Activated T-cell treated with anti-CD3 and anti-CD28 coated beads, Interleukin-2, amount 50 U/mL, for 48 hours (primary cell): Measurements from ENCODE around the gene CDH13.

Experiments used
- DNase-seq, 2 experiments: peaks; one replicate each; pipeline ENCODE4 v3.0.0-alpha.2; 2020

Gene CDH13

DNA sequence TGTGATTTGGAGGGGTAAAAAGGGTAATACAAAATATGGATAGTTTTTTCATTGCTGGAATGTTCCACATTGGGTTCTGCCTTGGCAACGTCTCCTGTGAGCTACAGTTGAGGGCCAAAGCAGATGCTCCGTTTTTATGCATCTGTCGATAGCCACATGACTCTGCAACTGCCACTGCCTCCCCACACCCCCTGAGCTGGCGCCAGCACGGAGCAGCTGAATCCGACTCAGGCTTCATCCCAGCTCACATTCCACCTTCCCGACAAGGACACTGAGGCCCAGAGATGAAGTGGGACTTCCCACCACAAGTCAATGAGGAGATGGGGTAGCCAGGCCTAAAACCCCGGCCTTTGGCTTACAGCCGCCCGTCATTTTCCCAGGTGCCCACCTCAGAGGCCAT lies 334.1 kb downstream of the CDH13 start:
- DNase-seq: no peak

DNA sequence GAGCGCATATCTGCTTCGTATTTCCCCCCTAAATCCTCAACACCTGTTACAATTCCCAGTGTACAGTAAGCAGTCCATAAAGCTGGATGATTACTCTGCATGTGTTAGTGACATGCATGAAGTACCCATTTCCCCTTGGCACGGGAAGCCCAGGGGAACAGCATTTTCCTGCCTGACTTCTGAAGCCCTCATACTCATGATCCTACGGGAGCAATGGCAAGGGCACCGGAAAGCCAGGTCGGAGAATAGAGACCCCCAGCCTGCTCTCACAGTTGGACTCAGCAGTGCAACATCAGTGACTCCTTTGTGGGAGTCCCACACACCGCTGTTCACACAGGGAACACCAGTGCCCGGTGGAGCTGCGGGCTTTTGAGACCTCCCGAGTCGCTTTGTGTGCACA lies 336.9 kb downstream of the CDH13 start:
- no peak for DNase-seq

DNA sequence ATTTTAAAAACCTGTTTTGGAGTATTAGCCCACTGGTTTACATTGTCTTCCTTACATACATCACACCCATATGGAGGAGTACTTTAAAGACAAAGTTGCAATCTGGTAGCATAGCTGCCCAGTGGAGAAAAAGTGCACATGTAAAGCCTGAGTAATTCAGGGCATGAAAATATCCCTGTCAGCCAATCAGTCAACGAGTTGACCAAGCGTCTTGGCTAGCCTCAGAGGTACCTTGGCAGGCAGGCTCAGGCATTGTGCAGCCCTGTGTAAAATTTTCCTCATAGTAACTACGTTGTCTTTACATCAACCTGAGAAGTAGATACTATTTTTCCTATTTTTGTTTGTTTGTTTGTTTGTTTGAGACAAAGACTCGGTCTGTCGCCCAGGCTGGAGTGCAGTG lies 339.0 kb downstream of the CDH13 start:
- DNase-seq: no peak

DNA sequence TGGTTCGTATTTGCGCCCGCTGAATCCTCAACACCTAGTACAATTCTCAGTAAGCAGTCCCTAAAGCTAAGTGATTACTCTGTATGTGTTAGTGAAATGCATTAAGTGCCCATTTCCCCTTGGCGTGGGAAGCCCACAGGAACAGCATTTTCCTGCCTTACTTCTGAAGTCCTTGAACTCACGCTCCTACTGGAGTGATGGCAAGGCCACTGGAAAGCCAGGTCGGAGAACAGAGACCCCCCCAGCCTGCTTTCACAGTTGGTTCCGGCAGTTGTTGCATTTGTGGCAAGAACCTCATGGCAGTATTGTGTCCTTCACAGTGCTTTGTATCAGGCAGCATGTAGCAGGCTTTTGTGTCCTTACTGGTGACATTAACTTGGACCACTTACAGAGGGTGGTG lies 340.7 kb downstream of the CDH13 start:
- DNase-seq: no peak

DNA sequence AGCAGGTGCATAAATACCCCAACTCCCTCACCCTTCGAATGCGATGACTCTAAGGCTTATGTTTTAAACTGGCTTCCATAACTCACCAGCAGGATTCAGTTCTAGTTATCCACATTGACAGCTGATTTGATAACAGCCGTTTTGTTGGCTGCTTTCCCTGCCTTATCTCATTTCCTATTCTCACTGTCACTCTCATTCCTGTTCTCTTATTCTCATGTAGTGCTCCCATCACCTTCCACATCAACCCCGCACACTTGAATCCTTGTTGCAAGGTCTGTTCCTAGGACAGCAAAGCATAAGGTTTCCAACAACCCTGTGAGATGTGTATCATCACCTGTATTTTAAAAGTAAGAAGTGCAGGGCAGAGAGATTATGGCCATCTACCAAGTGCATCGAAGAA lies 344.4 kb downstream of the CDH13 start:
- DNase-seq: no peak

DNA sequence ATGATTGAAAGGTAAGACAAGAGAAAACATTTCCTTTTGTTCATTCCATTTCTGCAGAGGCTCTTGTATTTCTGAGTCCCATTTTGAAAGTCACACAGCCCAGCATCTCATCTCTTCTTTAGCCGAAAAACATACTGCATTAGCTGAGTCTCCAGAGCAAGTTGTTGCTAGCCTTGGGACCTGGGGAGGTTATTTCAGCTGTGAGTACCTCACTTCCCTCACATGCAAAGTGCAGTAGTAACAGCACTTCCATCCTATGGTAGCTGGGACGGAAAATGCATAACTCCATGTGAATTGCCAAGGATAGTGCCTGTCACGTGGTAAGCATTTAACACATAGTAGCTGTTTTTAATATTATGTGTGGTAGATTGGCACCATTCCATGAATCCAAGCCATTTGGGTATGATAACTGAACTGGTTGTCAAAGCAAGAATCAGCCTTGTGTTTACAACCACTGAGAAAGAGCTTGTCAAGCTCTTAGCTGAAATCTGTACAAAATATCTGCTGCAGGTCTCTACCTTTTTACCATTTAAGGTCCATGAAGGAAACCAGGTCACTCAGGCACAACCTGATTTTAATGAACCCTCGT lies 345.7 kb downstream of the CDH13 start:
- no peak for DNase-seq

DNA sequence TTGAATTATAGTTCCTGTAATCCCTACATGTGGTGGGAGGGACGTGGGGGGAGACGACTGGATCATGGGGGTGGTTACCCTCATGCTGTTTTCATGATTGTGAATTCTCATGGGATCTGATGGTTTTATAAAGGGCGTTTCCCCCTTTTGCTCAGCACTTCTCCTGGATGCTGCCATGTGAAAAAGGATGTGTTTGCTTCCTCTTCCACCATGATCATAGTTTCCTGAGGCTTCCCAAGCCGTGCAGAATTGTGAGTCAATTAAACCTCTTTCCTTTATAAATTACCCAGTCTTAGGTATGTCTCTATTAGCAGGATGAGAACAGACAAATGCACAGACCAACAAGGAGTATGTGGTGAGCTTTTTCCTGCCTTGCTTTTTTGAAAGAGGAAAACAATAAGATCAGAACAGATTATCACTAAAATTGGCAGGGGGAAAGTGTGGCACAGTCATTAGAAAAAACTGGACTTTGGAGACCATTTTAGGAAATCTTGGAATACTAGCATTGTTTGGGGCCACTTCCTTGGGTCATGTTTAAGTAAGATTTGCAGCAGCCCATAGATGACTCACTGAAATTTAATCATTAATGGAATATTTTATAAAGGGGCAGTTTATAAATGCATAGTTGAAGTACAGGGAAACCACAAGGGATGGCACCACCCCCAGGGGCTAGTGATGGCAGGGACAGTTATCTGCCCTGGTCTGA lies 352.8 kb downstream of the CDH13 start:
- no peak for DNase-seq

DNA sequence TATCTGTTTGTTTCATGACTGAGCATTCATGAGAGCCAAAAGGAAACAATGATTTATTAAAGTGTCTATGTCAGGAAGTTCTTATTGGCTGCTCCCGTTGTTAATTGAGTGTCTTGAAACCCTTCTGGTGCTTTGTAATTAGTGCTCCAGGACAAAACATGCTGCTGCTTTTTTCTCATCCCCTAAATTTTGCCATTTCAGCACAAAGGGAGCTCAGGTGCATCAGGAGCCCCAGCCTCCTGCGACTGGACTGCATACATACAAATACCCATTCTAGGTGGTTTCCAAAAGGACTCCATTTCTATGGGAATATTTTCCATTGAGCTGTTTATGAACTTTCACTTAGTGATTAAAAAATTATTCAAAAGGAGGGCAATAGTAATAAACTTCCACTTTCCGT lies 354.0 kb downstream of the CDH13 start:
- DNase-seq: no peak

DNA sequence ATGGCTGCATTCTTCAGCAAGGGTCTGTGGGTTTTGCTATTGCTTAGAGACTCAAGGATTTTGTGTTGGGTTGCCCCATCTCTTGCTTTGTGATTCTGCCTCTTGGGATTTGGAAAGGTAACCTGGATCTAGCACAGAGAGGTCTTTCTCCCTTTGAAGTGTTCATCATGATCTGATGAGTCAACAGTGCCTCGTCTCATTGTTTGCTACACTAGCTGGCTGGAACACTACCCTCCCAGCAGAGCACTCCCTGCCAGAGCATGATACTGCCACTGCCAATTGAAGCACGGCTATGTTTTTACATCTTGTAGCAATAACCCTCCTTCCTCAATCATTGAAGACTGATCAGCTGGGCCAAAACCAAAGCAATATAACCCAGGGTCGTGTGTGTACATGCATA lies 361.0 kb downstream of the CDH13 start:
- no peak for DNase-seq

DNA sequence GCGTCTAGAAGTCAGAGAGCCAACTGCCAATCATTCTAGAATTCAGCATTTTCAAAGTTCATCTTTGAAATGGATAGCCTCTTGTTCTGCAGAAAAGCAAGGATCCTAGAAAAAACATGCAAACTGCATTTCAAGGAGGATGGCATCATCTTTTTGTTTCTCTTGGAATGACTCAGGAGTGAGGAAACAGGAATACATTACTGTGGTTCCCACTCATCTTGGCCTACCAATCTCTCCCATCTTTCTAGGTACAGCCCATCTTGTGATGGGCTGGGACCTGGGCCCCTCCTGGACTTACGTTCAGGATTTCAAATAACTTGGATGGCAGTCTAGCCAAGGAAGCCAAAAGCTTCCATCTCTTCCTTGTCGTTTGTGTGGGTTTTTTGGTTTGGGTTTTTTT lies 363.4 kb downstream of the CDH13 start:
- no peak for DNase-seq

DNA sequence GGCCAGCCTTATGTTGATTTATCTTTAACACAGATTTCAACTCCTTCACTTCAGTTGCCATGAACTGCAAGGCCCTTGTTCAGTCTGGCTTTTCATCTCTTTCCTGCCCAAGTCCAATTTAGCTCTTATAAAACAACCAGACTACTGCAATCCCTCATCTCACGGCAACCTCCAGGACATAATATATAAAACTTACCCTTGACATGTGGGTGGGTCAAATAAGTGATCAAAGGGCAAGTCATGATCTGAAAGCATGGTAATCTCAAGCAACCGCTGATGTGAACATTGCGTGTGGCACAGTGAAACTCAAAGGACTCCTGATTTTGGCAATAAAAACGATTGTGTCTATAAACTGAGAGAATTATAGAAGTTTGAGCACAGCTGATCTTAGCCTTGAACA lies 364.6 kb downstream of the CDH13 start:
- no peak for DNase-seq

DNA sequence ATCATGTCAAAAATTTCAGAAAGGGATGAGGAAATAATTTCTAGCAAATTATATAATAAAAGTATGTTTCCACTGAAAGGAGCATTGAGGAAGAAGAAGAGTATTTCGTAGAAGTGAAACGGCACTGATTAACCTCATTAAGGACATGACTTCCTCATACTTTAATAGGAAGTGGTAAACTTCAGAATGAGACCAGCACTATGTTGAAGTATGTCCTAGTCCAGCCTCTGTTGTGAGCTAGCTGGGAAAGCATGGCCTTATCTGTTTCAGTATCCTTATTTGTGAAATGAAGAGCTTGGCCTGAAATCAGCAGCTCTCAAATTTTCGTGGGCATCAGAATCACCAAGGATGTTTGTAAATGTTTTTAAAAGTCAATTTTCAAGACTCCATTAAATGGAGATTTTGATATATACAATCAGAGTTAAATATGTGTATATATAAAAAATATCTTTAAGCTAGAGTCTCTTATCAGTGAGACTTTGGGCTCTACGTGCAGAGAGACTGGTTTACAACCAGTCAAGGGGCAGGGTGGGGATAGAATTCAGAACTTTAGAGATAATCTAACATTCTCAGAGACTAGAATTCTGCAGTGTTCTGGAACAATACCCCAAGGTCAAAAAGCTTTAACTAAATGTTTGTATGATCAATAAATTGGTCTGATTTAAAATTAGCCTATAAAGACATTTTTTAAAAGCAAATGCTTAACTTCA lies 365.4 kb downstream of the CDH13 start:
- DNase-seq: no peak

DNA sequence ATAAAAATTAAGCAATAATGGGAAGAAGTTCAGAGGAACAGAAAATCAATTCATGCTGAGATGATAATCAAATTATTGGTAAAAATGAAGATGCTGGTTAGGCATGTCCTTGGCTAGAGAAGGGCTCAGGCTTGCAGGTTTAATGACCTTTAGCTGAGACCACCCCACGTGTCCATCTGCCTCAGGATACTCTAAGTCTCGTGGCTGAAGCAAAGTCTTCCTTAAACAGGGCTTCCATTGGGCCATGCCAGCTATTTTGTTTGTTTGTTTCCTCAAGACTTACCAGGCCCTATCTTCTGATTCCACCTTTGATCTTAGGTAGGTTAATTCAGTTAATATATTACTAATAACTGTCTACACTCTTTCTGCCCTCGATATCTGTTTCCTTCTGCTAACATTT lies 366.0 kb downstream of the CDH13 start:
- DNase-seq: no peak

DNA sequence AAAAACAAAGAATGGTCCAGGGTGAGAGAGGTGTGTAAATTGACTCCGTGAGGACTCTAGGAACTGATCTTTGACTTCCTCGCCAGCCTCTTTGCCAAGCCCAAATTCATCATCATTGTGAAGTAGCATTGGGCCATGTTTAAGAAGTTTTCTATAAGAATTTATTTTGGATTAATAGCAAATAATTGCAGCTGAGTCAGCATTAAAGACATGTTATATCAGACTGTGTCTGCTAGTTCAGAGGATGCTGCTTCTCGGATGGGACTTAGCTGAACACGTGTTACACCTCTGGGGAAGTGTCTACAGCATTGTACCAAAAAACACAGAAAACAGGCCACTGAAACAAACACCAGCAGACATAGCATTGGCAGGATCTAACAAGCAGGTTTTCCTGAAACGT lies 366.6 kb downstream of the CDH13 start:
- no peak for DNase-seq

DNA sequence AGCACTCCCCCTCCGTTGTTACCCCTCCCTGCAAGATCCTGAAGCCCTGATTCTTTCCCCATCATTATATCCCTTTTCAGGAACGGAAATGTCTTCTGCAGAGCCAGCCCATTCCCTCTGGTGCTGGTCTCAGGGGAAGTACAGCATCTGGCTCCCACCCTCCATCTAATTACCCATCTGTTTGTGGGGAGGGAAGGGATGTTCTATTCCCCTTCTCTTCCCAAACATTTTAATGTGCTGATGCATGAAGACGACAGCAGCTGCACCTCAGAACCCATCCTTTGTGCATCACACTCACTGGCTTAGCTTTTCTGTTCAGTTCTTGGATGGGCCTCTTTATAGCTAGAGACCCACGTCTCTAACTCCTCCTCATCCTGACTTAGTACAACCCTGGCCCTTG lies 367.2 kb downstream of the CDH13 start:
- DNase-seq: no peak

DNA sequence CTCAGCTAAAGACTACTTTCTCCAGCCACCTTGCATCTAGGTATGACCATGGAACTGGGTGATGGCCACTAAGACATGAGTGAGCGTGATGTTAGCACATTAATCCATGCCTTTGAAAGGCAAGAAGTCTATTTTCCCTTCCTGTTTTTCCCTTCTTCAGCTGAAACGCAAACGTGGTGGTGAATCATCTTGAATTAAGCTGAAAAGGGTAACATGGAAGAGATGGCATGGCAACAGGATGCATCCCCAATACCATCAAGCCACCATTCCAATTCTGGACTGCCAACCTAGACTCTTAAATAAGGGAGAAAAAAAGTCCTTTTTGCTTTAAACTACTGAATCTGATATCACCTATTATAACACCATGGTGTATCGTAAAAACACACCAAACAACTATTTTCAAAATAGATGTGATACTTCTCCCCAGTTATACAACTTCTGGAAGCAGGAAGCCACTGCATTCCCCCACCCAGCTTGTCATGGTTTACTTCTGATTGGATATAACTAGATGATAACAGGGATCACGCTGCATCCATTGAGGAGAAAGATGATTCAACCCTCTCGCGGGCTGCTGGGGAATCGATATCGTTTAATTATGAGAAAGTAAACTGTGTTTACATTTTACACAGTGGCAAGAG lies 368.6 kb downstream of the CDH13 start:
- DNase-seq: no peak

DNA sequence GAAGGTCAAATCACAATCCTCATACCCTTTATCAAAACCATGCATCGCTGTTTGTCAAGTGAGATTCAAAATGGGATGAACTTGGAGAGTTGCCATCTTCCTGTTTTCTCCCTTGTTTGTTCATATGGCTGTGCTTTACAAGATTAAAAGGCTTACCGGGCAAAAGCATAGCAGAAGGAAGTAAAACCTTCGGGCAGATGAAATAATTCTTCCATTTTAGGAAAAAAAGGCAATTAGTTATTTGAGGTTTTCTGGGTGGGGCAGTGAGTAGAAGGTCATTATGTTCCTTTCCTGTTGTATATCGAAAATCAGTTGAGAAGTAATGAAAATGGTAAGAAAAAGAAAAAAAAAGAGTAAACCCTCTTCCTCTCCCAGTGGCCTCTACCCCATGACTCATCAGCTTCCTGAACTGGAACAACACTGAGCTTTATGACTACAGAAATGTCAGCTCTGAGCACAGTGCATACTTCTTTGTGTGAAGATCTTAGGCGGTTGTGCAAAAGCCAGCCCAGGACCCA lies 369.2 kb downstream of the CDH13 start:
- no peak for DNase-seq

DNA sequence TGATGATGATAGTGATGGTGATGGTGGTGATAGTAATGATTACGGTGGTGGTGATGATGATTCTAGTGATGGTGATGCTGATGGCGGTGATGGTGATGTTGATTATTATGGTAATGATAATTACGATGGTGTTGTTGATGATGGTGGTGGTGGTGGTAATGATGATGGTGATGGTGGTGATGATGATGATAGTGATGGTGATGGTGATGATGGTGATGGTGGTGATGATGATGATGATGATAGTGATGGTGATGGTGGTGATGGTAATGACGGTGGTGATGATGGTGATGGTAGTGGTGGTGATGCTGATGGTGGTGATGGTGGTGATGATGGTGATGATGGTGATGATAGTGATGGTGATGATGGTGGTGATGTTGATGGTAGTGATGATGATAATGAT lies 370.0 kb downstream of the CDH13 start:
- DNase-seq: no peak

DNA sequence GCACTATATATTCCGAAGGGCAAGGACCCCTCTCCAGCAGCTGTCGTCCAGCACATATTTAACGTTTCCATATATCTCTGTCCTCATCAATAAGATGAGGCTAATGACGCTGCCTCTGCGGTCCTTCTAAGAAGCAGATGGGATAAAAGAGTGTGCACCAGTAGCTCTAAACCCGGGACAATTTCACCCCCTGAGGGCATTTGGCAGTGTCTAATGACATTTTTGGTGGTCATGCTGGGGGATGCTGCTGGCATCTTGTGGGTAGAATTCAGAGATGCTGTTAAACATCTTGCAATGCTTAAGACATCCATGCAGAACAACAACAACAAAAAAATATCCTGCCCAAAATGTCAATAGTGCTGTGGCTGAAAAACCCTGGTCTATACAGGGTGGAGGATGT lies 372.9 kb downstream of the CDH13 start:
- DNase-seq: no peak

DNA sequence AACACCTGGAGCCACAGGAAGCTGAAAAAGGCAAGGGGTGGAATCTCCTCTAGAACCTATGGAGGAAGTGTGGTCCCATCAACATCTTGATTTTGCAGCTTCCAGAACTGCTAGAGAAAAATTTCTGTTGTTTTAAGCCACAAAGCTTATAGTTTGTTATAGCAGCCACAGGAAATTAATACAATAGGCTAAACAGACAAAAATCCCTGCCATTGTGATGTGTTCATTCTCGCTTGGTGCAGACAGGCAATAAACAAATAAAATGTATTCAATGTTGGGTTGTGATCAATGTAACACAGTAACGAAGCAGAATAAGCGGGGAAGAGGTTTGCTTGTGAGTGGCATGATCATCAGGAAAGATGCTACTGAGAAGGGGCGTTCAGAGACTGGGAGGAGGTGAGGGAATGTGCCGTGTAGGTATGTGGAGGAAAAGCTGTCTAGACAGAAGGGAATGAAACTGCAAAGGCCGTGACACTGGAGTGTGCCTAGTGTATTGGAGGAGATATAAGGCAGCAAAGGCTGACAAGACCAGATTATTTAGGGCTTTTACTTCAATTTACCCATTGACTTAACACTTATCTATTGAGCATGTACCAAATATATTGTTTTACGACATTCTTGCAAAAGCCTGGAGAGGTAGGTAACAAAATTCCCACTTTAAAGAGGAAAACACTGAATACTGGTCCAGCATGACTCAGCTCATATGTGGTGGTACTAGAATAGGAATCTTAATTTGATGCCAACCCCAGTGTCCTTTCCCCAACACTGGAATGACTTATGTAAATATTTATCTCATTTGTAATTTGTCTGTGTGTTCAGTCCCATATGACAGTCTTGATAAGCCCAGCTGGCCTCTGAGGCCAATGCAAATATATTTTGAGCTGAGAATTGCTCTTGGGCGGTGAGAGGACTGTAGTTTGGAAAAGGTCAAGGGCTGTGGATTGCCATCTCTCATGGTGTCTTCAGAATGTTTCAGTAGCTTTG lies 375.9 kb downstream of the CDH13 start:
- DNase-seq: no peak

DNA sequence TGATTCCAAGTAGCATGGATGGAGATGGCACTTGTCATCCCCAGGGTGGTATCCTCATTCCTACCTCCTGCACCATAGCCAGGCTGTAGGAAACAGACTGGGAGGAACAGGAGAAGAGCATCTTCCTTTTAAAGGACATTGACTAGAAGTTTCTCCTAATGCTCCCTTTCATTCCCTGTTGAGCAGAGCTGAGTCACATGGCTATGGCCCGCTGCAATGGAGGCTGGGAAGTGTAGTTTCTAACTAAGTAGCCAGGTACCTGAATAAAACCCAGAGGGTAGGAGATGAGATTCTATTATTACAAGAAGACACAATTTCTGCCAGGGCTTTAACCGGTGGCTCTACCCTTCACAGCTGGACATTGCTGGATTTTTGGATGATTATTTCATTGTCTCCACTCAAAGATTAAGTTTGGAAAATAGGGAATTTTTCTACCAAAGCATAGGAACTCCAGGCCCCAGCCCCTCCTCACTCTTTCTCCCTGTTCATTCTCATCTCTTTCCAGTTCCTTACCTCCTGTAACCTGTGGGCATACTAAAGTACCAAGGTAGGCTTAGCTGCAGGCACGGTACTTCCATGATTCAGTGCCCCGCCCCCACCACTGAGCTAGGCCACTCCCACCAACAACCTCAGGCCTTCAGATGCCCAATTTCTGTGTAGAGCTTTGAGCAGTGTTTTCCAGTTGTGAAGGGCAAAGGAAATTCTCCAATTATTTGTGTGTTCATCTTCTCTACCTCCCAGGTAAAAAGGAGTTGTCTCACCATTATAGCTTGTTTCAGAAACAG lies 378.3 kb downstream of the CDH13 start:
- no peak for DNase-seq
